Right hindlimb (tissue), 1 donor: ENCODE measurements around the gene POU2F3.

Experiments
- DNase-seq: peaks from one replicate; pipeline ENCODE4 v3.0.0-alpha.2; 2018

POU2F3 gene

GRCh38 chr11:120293038-120293800, 53.3 kb downstream of the POU2F3 start:
- no peak for DNase-seq

GRCh38 chr11:120294096-120294495, 54.2 kb downstream of the POU2F3 start:
- DNase-seq = no peak

GRCh38 chr11:120295099-120295498, 55.2 kb downstream of the POU2F3 start:
- no peak for DNase-seq

GRCh38 chr11:120296554-120296953, 56.6 kb downstream of the POU2F3 start:
- DNase-seq = no peak

DNA sequence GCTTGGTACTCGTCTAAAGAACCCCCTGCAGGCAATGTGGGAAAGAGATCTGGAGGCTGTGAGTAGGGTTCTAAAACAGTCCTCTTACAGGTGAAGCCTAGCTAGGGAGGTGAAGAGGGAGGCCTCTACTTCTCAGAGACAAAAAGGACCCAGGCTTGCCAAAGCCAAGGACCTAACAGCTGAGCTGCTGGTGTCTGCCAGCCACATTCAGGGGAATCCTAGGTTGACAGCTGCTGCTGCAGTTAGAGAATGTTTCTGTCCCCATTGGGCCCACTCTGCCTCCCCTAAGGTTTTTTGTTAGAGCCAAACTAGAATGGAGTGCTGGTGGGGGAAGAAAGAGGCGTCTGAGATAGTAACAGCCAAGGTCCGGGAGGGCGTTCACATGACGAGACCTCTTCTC, 58.5 kb downstream of the POU2F3 start:
- DNase-seq = no peak

DNA sequence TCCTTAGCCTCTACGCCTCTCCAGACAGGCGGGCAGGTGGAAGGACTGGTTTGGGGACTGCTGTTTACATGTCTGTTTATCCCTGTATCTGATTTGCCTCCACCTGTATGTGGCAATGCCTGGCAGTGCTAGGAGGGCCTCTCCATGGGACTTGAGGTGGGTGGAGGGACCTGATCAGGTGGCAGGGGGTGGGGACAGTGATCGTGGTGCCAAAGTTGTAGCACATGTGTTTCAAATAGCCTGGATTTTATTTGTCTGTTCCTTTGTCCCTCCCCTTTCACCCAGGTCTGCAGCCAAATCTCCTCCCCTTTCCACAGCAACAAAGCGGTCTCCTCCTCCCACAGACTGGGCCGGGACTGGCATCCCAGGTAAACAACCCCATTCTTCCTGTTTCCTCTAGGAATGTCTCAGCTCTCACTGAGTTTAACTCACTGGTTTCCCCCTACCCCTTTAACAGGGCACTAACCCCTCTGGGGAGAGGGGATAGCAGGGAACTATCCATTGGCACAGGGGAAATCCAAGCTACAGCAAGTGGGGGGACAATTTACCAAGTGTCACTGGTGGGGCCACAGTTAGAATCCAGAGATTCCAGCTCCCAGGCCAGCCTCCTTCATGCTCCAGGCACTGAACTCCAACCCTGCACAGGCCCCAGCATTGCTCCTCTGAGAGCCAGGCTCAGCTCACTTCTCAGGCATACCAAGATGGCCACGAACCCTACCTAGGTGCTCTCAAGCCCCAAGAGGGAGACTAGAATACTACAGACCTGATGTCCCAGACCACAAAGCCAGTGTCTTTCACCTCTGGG, 62.3 kb downstream of the POU2F3 start:
- DNase-seq = no peak

GRCh38 chr11:120303004-120303637, 63.2 kb downstream of the POU2F3 start:
- peak; percentile 69 for DNase-seq

DNA sequence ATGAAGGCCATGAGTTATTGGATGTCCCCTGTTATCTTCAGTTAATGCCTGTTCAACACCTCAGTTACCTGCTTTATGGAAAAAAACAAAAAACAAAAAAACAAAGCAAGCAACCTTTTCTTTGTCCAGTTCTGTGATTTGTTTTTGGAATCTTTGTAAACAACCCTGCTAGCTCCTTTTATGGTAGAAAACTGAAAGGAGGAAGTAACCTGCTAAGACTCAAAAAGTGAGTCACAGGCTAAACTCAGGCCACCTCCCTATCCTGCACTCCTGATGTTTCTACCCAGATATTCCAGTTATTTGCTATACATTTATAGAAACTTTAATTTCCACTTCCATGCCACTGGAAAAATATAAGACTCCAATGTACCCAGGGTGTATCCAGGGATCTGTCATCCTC, 64.6 kb downstream of the POU2F3 start:
- no peak for DNase-seq

DNA sequence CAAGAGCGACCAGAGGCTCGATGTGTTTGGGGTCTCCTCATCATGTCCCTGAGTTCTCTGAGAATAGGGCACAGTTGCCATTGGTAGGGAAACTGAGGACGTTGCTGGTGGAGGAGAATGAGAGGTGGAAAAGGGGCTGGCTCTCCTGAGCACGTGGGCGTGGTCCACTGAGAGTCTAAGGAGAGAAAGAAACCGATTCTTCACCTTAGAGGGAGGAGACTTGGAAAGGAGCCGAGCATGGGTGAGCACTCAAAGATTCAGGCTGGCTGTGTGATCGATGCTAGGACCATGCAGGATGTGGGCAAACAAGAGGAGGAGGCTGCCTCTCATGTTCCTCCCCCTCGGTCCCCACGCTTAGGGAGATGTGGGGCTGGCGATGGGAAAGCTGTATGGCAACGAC, 65.3 kb downstream of the POU2F3 start:
- no peak for DNase-seq

DNA sequence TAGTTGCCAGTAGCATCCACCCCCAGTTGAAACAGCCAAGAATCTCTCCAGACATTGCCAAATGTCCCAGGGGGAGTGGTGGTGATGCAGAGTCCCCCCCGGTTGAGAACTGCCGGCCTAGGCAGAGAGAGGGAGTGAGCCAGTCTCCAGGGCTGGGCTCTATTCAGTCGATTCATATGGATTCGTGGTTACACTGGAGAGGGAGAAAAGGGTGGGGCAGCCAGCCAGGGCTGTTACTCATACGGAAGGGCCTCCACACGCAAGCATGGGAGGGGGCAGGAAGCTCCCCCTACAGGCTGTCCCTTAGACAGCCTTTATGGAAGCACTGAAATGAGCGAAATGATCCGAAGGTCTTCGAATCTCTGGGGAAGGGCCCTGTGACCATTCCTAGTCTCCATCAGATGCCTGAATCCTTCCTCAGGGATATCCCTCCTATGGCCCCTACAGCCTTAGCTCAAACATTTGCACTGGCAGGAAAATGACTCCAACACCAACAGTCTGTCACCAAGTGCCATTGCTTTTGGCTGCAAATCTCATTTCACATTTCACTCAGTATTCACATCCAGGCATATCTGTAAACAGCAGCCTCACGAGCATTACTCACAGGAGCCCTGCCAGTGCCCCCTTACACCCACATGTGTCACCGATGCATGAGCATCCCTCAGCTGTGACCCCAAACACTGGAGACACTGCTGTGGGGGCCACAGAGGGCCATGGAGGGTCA, 66.7 kb downstream of the POU2F3 start:
- DNase-seq = peak; percentile 50

DNA sequence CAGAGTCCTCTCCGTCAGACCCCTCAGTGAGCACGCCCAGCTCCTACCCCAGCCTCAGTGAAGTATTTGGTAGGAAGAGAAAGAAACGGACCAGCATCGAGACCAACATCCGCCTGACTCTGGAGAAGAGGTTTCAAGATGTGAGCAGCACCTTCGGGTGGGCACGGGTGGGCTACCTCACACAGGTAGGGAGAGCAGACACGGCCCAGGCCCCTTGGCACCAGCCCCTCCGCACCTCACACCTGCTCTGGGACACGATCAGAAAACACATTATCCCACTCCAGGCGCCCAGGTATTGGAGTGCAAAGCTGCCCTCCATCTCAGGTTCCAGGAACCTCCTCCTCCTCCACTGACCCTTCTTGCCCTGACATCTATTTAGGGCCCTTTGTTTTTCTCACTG, 67.5 kb downstream of the POU2F3 start:
- no peak for DNase-seq

GRCh38 chr11:120308081-120308480, 68.1 kb downstream of the POU2F3 start:
- DNase-seq = no peak

DNA sequence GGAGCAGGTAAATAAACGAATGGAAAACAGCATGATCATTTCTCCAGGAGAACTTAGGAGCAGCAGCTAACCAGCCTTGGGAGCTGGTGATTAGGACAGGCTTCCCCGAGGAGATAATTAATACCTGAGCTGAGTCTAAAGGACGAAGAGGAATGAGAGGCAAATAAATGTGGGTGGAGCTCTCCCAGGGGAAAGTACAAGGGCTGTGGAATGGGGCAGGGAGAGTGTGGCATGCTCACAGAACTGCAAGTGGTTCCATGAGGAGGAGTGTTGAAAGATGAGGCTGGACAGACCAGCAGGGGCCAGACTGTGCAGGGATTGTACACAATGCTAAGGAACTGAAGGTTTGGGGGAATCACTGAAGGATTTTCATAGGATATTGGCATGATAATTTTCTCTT, 70.9 kb downstream of the POU2F3 start:
- no peak for DNase-seq

DNA sequence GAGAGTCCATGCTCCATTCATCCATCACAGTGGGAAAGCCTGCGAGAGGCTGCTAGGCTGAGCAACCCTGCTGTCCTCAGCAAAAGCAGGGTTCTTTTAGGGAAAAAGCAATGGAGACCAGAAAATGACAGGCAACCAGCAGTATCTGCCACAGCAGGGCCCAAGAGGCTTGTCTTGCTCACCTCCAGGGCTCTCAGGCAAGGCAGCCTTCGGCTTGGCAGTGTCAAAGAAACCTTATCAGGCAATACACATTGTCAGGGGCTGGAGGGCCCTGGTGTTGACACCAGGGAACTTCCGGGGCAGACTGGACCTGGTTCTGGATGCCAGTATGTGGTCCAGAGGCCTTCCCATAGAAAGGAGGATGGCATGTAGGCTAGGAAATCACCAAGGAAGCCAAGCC, 74.9 kb downstream of the POU2F3 start:
- DNase-seq = no peak

DNA sequence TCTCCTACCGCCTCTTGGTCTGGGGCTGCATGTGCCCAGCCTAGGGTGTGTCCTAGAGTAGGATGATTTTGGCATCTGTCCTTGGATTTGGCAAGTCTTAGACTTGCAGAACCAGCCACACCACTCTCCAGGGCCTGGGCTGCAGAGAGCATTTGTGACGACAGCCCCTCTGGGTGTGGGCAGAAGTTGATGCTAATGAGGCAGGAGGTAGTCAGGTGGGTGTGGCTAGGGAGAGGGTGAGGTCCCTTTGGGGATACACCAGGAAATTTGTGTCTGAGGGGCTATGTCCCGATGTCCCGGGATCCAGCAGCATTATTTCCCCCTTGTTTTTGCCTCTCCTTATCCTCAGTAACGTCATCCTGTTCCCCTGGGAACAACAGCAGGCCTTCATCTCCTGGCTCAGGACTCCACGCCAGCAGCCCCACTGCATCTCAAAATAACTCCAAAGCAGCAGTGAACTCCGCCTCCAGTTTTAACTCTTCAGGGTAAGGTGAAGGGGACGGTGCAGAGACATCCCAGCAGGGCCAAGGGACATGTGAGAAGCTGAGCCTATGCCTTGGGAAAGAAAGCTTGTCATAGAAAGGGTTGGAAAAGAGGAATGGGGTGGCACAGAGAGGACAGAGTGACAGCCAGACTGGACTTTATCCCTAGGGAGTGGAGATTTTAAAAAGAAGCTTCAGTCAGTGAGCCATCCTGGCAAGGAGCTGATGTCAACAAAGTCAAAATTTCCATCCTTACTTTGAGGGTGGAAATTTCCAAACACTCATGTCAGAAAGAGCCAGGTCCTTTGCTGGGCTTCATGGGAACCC, 77.1 kb downstream of the POU2F3 start:
- peak; percentile 49 for DNase-seq

DNA sequence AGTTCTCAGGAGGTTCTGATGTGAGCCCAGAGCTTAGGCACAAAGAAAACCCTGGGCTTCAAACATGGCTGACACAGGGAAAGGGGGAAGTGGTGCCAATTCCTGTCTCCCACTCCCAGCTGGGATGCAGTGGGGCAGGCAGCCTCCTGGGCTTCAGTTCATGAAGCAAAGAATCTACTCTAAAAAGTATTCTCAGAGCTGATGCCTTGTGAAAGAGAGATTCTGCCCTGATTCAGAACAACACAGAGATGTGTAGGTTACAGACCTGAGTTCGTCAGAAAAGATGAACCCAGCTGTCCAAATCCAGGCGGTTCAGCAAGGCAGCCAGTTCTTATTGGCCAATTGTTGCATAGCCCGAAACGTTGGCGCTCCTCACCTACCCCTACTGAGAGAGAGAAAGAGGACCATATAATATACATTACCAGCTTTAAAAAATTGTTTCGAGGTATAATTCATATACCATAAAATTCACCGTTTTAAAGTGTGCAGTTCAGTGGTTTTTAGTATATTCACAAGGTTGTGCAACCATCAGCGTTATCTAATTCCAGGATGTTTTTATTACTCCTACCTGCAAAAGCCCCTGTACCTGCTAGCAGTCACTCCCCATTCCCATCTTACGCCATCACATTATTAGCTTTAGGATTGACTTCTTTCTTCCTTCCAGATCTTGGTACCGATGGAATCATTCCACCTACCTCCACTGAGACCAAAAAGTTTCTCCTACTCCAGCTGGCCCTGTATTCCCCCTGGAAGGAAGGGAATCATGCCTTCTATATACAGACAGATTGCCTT, 77.9 kb downstream of the POU2F3 start:
- DNase-seq = no peak

- no peak for DNase-seq
These were observed 79.0 kb downstream of the POU2F3 start for GRCh38 chr11:120318906-120319305.

GRCh38 chr11:120324932-120325810, 85.2 kb downstream of the POU2F3 start, which contains the start of gene TLCD5:
Gene TLCD5 (plus strand): TSS chr11:120325299. CDS start chr11:120327442, 2,143 bp downstream.
- peak; percentile 89 for DNase-seq

- no peak for DNase-seq
These were observed 86.3 kb downstream of the POU2F3 start for GRCh38 chr11:120326228-120326627.

- DNase-seq = no peak
These were observed 86.9 kb downstream of the POU2F3 start for GRCh38 chr11:120326845-120327281.
